GM23338 (cell line): ENCODE results near the gene ARFIP1.

Source experiments
- CREB1 ChIP-seq: fragments of 250-450 bp; sonication (Bioruptor Pico); IDR thresholded peaks from 2 replicates; pipeline ENCODE4 v1.5.0; 2020; ENCODE audit warnings: low read depth, mild to moderate bottlenecking, moderate library complexity
- CTCF ChIP-seq, 2 experiments: fragments of 200-600 bp in 1 of 2; sonication (generic) in 1 of 2; conservative IDR thresholded peaks; 2 replicates each; pipeline versions ENCODE4 v1.5.1 to v1.6.1; 2016 to 2017; ENCODE audit warnings: antibody characterized with exemption in 2 of 2, low read depth in 2 of 2, mild to moderate bottlenecking in 2 of 2, moderate library complexity in 1 of 2
- EZH2 ChIP-seq: fragments of 200-600 bp; sonication (generic); IDR thresholded peaks from one replicate; pipeline ENCODE4 v1.8.0; 2017; ENCODE audit warnings: antibody characterized with exemption, mild to moderate bottlenecking, low read depth; ENCODE audit not compliant: unreplicated experiment
- EZH2phosphoT487 ChIP-seq: fragments of 200-600 bp; sonication (generic); IDR thresholded peaks from one replicate; pipeline ENCODE4 v1.8.1; 2018; ENCODE audit warnings: antibody characterized with exemption; ENCODE audit not compliant: unreplicated experiment
- JUNB ChIP-seq: IDR thresholded peaks from one replicate; pipeline ENCODE4 v1.6.1; 2016; ENCODE audit warnings: antibody characterized with exemption; ENCODE audit not compliant: unreplicated experiment
- NANOG ChIP-seq: IDR thresholded peaks from 2 replicates; pipeline ENCODE4 v1.6.1; 2016; ENCODE audit warnings: antibody characterized with exemption, borderline replicate concordance
- POLR2AphosphoS5 ChIP-seq: IDR thresholded peaks from 2 replicates; pipeline ENCODE4 v1.6.1; 2016; ENCODE audit warnings: antibody characterized with exemption, low read depth
- REST ChIP-seq: IDR thresholded peaks from one replicate; pipeline ENCODE4 v1.6.1; 2018; ENCODE audit warnings: antibody characterized with exemption; ENCODE audit not compliant: unreplicated experiment
- ZNF114 ChIP-seq: fragments of 250-450 bp; sonication (Bioruptor Pico); IDR thresholded peaks from 2 replicates; pipeline ENCODE4 v1.5.0; 2020; ENCODE audit warnings: mild to moderate bottlenecking, moderate library complexity
- ZNF462 ChIP-seq: fragments of 250-450 bp; sonication (Bioruptor Pico); IDR thresholded peaks from 2 replicates; pipeline ENCODE4 v1.5.0; 2020; ENCODE audit warnings: mild to moderate bottlenecking, moderate library complexity

- no peak for TF ChIP-seq EZH2phosphoT487
- TF ChIP-seq CREB1 (CRISPR knock-in tag): no peak
- TF ChIP-seq CTCF (conservative IDR thresholded peaks at IDR 0.05; ENCODE audit: low read depth in 2 of 2): no peak
- no peak for TF ChIP-seq JUNB
- no peak for TF ChIP-seq EZH2
- no peak for TF ChIP-seq POLR2AphosphoS5
- no peak for TF ChIP-seq ZNF462 (CRISPR knock-in tag)
- no peak for TF ChIP-seq REST
- no peak for TF ChIP-seq NANOG
- no peak for TF ChIP-seq ZNF114
Observed at GRCh38 chr4:152853293-152853692, 73.5 kb downstream of the ARFIP1 start.
